HCT116 (cell line): ENCODE data around the gene MCEMP1. TPM values are rescaled to one million over a fixed set of nuclear protein-coding genes. Genes with fewer than 3 reads are reported as not detected.

Source experiments
- ATAC-seq: fragments of 200-7000 bp; cut with Tn5 transposase; 2 replicates; pipeline ENCODE4 v1.9.1; 2020; ENCODE audit warnings: mild to moderate bottlenecking, moderate library complexity
- BruUV-seq: library from RNA; stranded (reverse); fragments of 400-500 nt; replicated peaks from 2 replicates; lab custom pipeline; 2021; lab: Mats Ljungman, UMichigan
- CTCF ChIA-PET: fragments of 300-600 bp; sonication (Branson Sonifier 250); formaldehyde crosslinking; loops from one replicate; lab custom pipeline; 2021; ENCODE audit warnings: antibody characterized with exemption; lab: Charles Lee
- POLR2A ChIA-PET: fragments of 300-600, 350-600 bp; sonication (Branson Sonifier 250); formaldehyde crosslinking; loops from one replicate; lab custom pipeline; 2021; ENCODE audit warnings: antibody characterized with exemption; lab: Charles Lee
- RAD21 ChIA-PET, 2 experiments: fragments of 300-600 bp; sonication (Branson Sonifier 250); formaldehyde crosslinking; loops; one replicate each; lab custom pipeline; 2023; ENCODE audit warnings: low total read pairs in 2 of 2; ENCODE audit not compliant: uncharacterized antibody in 2 of 2, unreplicated experiment in 2 of 2, low non-redundant PET in 1 of 2; lab: Charles Lee
- DNase-seq: peaks from one replicate; pipeline ENCODE4 v3.0.0-alpha.2; 2010; ENCODE audit warnings: low read depth, low spot score
- H2AFZ ChIP-seq: fragments of 200-600 bp; shearing (Covaris generic), sonication (generic); 2 replicates; pipeline ENCODE4 v1.6.1; 2017; ENCODE audit warnings: low read depth, mixed run types, mixed read lengths, antibody characterized with exemption, low read length; ENCODE audit not compliant: poor library complexity, severe bottlenecking
- H3K27ac ChIP-seq: 2 replicates; pipeline ENCODE4 v1.5.1; 2012; ENCODE audit warnings: low read depth, low read length
- H3K27me3 ChIP-seq: fragments of 200-600 bp; sonication (generic); 2 replicates; pipeline ENCODE4 v1.6.1; 2016; ENCODE audit warnings: mixed run types, low read length, mixed read lengths; ENCODE audit not compliant: insufficient read depth
- H3K36me3 ChIP-seq, 2 experiments: fragments of 200-500 bp in 1 of 2; fragments of 200-600 bp in 1 of 2; sonication (Bioruptor generic) in 1 of 2; sonication (generic) in 1 of 2; 2 replicates each; pipeline versions ENCODE4 v1.5.1 to v1.6.1; 2014 to 2016; ENCODE audit warnings: low read length in 2 of 2, inconsistent platforms in 1 of 2, mixed read lengths in 1 of 2, mixed run types in 1 of 2; ENCODE audit not compliant: insufficient read depth in 2 of 2, control insufficient read depth in 1 of 2
- H3K4me1 ChIP-seq, 2 experiments: fragments of 200-600 bp in 1 of 2; sonication (generic) in 1 of 2; 2 replicates each; pipeline versions ENCODE4 v1.5.1 to v1.6.1; 2012 to 2017; ENCODE audit warnings: low read length in 2 of 2, inconsistent platforms in 1 of 2, mild to moderate bottlenecking in 1 of 2, mixed read lengths in 1 of 2, mixed run types in 1 of 2, moderate library complexity in 1 of 2; ENCODE audit not compliant: insufficient read depth in 2 of 2, control insufficient read depth in 1 of 2
- H3K4me2 ChIP-seq: fragments of 200-600 bp; sonication (generic); 2 replicates; pipeline ENCODE4 v1.6.1; 2017; ENCODE audit warnings: mixed run types, low read length, mixed read lengths
- H3K4me3 ChIP-seq, 2 experiments: fragments of 200-600 bp in 1 of 2; sonication (generic) in 1 of 2; replicated peaks in 1 of 2; 2 replicates each; pipeline ENCODE4 v1.5.1; 2011 to 2016; ENCODE audit warnings: low read length in 2 of 2, control low read depth in 1 of 2, low read depth in 1 of 2, mild to moderate bottlenecking in 1 of 2, mixed read lengths in 1 of 2, mixed run types in 1 of 2
- H3K79me2 ChIP-seq: fragments of 200-600 bp; sonication (generic); 2 replicates; pipeline ENCODE4 v1.6.1; 2017; ENCODE audit warnings: mild to moderate bottlenecking, mixed run types, low read length, moderate library complexity, mixed read lengths; ENCODE audit not compliant: insufficient read depth
- H3K9ac ChIP-seq: fragments of 200-600 bp; sonication (generic); 2 replicates; pipeline ENCODE4 v1.6.1; 2016; ENCODE audit warnings: low read length, mixed read lengths
- H3K9me2 ChIP-seq: fragments of 200-600 bp; sonication (generic), shearing (Covaris generic); 2 replicates; pipeline ENCODE4 v1.6.1; 2017; ENCODE audit warnings: mixed run types, mild to moderate bottlenecking, moderate library complexity; ENCODE audit not compliant: insufficient read depth
- H3K9me3 ChIP-seq, 2 experiments: fragments of 200-500 bp in 1 of 2; fragments of 200-600 bp in 1 of 2; sonication (Bioruptor generic) in 1 of 2; sonication (generic) in 1 of 2; 2 replicates each; pipeline ENCODE4 v1.6.1; 2014 to 2017; ENCODE audit warnings: low read length in 2 of 2, mixed read lengths in 2 of 2, inconsistent platforms in 1 of 2, low read depth in 1 of 2, mild to moderate bottlenecking in 1 of 2, mixed run types in 1 of 2, moderate library complexity in 1 of 2; ENCODE audit not compliant: control insufficient read depth in 1 of 2, insufficient read depth in 1 of 2
- H4K20me1 ChIP-seq: fragments of 200-600 bp; sonication (generic), shearing (Covaris generic); 2 replicates; pipeline ENCODE4 v1.6.1; 2017; ENCODE audit warnings: mixed run types, mild to moderate bottlenecking, moderate library complexity; ENCODE audit not compliant: insufficient read depth
- ATF3 ChIP-seq: IDR thresholded peaks from 2 replicates; pipeline ENCODE4 v1.6.1; 2012
- CTCF ChIP-seq, 3 experiments: fragments of 200-600 bp in 1 of 3; sonication (generic) in 1 of 3; IDR thresholded peaks in 2 of 3; conservative IDR thresholded peaks in 1 of 3; 2 replicates each; pipeline ENCODE4 v1.5.1; 2012 to 2017; ENCODE audit warnings: low read depth in 2 of 3, low read length in 2 of 3, antibody characterized with exemption in 1 of 3, borderline replicate concordance in 1 of 3, control low read depth in 1 of 3, mild to moderate bottlenecking in 1 of 3, mixed read lengths in 1 of 3, mixed run types in 1 of 3, moderate library complexity in 1 of 3; ENCODE audit not compliant: insufficient read depth in 1 of 3
- EGR1 ChIP-seq: IDR thresholded peaks from 2 replicates; pipeline ENCODE4 v1.6.1; 2012; ENCODE audit warnings: low read depth
- FOSL1 ChIP-seq: IDR thresholded peaks from 2 replicates; pipeline ENCODE4 v1.6.1; 2012; ENCODE audit warnings: low read depth
- REST ChIP-seq: IDR thresholded peaks from 2 replicates; pipeline ENCODE4 v1.6.1; 2012; ENCODE audit warnings: low read depth
- TCF7L2 ChIP-seq: IDR thresholded peaks from 2 replicates; pipeline ENCODE4 v1.7.0; 2011; ENCODE audit warnings: borderline replicate concordance, inconsistent platforms; ENCODE audit not compliant: insufficient read depth, insufficient read length; ENCODE audit errors: extremely low read depth
- ZBTB33 ChIP-seq: IDR thresholded peaks from 2 replicates; pipeline ENCODE4 v1.6.1; 2011; ENCODE audit warnings: mild to moderate bottlenecking, low read length, moderate library complexity; ENCODE audit not compliant: insufficient replicate concordance; ENCODE audit errors: extremely low read depth
- ZFX ChIP-seq: fragments of 450-650 bp; IDR thresholded peaks from 2 replicates; pipeline ENCODE4 v1.6.1; 2017
- ZNF274 ChIP-seq: fragments of 200-500 bp; sonication (Bioruptor generic); IDR thresholded peaks from 2 replicates; pipeline ENCODE4 v1.6.1; 2014; ENCODE audit warnings: mild to moderate bottlenecking, low read depth, low read length, inconsistent platforms
- intact Hi-C: fragments of 100-400 bp; cut with micrococcal nuclease; formaldehyde crosslinking; loops from 2 replicates; pipeline ENCODE4 v1.10.0; 2022
- total RNA-seq: library from RNA; stranded (reverse); gene quantifications from one replicate; pipeline ENCODE4 v1.2.1, GENCODE V29; 2021; ENCODE audit not compliant: unreplicated experiment

MCEMP1 gene
- total RNA-seq, 1 experiment from 2014 or later = not detected

GRCh38 chr19:7722231-7722651 is 45.4 kb downstream of the MCEMP1 start:
- H3K27me3 ChIP-seq = no peaks in the 10 kb centered on the region
- CTCF ChIA-PET = no interaction called here
- TF ChIP-seq ZNF274 = no peak
- ATAC-seq = no peak
- no peak overlapping the region for H2AFZ ChIP-seq
- no peaks in the 10 kb centered on the region for H3K4me1 ChIP-seq
- H3K4me2 ChIP-seq = no peak overlapping the region
- no peak for DNase-seq
- no peaks in the 10 kb centered on the region for H3K9me3 ChIP-seq
- no peaks in the 10 kb centered on the region for H3K36me3 ChIP-seq
- H3K27ac ChIP-seq = no peak overlapping the region
- no peaks in the 10 kb centered on the region for H4K20me1 ChIP-seq
- H3K9me2 ChIP-seq = no peaks in the 10 kb centered on the region
- H3K9ac ChIP-seq = no peak overlapping the region
- POLR2A ChIA-PET = no interaction called here
- H3K4me3 ChIP-seq = no peak overlapping the region
- H3K79me2 ChIP-seq = no peaks in the 10 kb centered on the region
- BruUV-seq = no TSS peak
- intact Hi-C loops = no loop called here
- RAD21 ChIA-PET = no interaction called here

GRCh38 chr19:7725791-7726190 is 48.9 kb downstream of the MCEMP1 start:
- Histone ChIP-seq H3K4me2 (no peak overlapping the region), H3K9me2 (no peaks in the 10 kb centered on the region), H3K27me3 (no peaks in the 10 kb centered on the region), H2AFZ (no peak overlapping the region), H3K27ac (no peak overlapping the region), H3K4me3 (no peak overlapping the region), H3K4me1 (no peaks in the 10 kb centered on the region), H3K9ac (no peak overlapping the region), H3K9me3 (no peaks in the 10 kb centered on the region), H4K20me1 (no peaks in the 10 kb centered on the region), H3K79me2 (no peaks in the 10 kb centered on the region), H3K36me3 (no peaks in the 10 kb centered on the region)
- ChIA-PET RAD21 (no interaction called here), POLR2A (no interaction called here), CTCF (no interaction called here)
- DNase-seq = no peak
- TF ChIP-seq TCF7L2 (no peak), ZNF274 (no peak), CTCF (IDR thresholded peaks at IDR 0.05 in 2 of 3, conservative IDR thresholded peaks at IDR 0.05 in 1 of 3; ENCODE audit: borderline replicate concordance in 1 of 3, insufficient read depth in 1 of 3, low read depth in 2 of 3, low read length in 2 of 3) (no peak), ZFX (no peak), ZBTB33 (no peak), ATF3 (no peak), REST (no peak), EGR1 (no peak), FOSL1 (no peak)
- intact Hi-C loops = no loop called here
- BruUV-seq = no TSS peak
- no peak for ATAC-seq
